ENCODE measurements around the gene SLC25A1. TPM values are rescaled to one million over a fixed set of nuclear protein-coding genes. Genes with fewer than 3 reads are reported as not detected.

SLC25A1 gene
- total RNA-seq, 1 experiment from 2014 or later: 162 TPM

DNA sequence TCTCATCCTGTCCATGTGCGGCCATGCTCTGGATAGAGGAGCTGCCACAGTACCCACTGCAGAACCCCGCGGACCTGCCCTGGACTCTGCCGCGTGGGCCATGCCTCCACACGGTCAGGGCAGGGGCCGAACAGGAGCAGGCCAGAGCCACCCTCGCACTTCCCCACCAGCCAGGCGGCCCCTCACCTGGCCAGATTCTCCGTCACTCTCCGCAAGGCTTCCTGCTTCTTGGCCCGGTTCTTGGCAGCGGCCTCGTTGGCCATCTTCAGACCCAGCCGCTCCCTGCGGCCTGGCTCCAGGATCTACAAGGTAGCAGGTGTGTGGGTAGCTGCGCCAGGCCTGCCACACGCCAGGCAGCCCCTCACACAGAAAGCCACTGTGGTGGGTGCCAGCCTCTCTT is 43.7 kb downstream of the SLC25A1 start:
- no peaks in the 10 kb centered on the region for H3K36me3 ChIP-seq (ENCODE audit: control insufficient read depth, insufficient read depth, low read length)
- no TSS peak for BruUV-seq (replicated peaks)
- ChIA-PET CTCF (no interaction called here), POLR2A (no interaction called here)
- ATAC-seq (no peak), DNase-seq (ENCODE audit: low read depth, low spot score) (no peak)
- H3K4me1 ChIP-seq (ENCODE audit: control insufficient read depth, insufficient read depth, low read length): no peaks in the 10 kb centered on the region
- intact Hi-C loops (cut with micrococcal nuclease; ENCODE audit: unreplicated experiment): no loop called here
- no peak overlapping the region for H3K4me3 ChIP-seq (ENCODE audit: low read depth in 2 of 2, low read length in 2 of 2)
- TF ChIP-seq, protein P1, sequence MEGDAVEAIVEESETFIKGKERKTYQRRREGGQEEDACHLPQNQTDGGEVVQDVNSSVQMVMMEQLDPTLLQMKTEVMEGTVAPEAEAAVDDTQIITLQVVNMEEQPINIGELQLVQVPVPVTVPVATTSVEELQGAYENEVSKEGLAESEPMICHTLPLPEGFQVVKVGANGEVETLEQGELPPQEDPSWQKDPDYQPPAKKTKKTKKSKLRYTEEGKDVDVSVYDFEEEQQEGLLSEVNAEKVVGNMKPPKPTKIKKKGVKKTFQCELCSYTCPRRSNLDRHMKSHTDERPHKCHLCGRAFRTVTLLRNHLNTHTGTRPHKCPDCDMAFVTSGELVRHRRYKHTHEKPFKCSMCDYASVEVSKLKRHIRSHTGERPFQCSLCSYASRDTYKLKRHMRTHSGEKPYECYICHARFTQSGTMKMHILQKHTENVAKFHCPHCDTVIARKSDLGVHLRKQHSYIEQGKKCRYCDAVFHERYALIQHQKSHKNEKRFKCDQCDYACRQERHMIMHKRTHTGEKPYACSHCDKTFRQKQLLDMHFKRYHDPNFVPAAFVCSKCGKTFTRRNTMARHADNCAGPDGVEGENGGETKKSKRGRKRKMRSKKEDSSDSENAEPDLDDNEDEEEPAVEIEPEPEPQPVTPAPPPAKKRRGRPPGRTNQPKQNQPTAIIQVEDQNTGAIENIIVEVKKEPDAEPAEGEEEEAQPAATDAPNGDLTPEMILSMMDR (IDR thresholded peaks at IDR 0.05): no peak
- TF ChIP-seq, protein P2, sequence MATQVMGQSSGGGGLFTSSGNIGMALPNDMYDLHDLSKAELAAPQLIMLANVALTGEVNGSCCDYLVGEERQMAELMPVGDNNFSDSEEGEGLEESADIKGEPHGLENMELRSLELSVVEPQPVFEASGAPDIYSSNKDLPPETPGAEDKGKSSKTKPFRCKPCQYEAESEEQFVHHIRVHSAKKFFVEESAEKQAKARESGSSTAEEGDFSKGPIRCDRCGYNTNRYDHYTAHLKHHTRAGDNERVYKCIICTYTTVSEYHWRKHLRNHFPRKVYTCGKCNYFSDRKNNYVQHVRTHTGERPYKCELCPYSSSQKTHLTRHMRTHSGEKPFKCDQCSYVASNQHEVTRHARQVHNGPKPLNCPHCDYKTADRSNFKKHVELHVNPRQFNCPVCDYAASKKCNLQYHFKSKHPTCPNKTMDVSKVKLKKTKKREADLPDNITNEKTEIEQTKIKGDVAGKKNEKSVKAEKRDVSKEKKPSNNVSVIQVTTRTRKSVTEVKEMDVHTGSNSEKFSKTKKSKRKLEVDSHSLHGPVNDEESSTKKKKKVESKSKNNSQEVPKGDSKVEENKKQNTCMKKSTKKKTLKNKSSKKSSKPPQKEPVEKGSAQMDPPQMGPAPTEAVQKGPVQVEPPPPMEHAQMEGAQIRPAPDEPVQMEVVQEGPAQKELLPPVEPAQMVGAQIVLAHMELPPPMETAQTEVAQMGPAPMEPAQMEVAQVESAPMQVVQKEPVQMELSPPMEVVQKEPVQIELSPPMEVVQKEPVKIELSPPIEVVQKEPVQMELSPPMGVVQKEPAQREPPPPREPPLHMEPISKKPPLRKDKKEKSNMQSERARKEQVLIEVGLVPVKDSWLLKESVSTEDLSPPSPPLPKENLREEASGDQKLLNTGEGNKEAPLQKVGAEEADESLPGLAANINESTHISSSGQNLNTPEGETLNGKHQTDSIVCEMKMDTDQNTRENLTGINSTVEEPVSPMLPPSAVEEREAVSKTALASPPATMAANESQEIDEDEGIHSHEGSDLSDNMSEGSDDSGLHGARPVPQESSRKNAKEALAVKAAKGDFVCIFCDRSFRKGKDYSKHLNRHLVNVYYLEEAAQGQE (IDR thresholded peaks at IDR 0.05; ENCODE audit: insufficient read depth in 1 of 2, low read depth in 2 of 2, low read length in 1 of 2): no peak
- TF ChIP-seq SIN3A (IDR thresholded peaks at IDR 0.05; ENCODE audit: borderline replicate concordance, insufficient read depth, low read depth, low read length) (no peak), POLR2AphosphoS5 (IDR thresholded peaks at IDR 0.05; ENCODE audit: low read depth, low read length) (no peak), TCF7L2 (IDR thresholded peaks at IDR 0.05; ENCODE audit: low read depth, low read length) (no peak)
- in situ Hi-C loops (cut with HindIII; ENCODE audit: low pct_unique_long_range_greater_than_20kb, low sequenced_read_pairs): no loop called here
- no peaks in the 10 kb centered on the region for H3K9me3 ChIP-seq (ENCODE audit: control insufficient read depth, insufficient read depth, low read depth, low read length)
- no peaks in the 10 kb centered on the region for H3K27me3 ChIP-seq (ENCODE audit: control insufficient read depth, insufficient read depth, low read length)
- no peak overlapping the region for H3K27ac ChIP-seq (ENCODE audit: low read length)

DNA sequence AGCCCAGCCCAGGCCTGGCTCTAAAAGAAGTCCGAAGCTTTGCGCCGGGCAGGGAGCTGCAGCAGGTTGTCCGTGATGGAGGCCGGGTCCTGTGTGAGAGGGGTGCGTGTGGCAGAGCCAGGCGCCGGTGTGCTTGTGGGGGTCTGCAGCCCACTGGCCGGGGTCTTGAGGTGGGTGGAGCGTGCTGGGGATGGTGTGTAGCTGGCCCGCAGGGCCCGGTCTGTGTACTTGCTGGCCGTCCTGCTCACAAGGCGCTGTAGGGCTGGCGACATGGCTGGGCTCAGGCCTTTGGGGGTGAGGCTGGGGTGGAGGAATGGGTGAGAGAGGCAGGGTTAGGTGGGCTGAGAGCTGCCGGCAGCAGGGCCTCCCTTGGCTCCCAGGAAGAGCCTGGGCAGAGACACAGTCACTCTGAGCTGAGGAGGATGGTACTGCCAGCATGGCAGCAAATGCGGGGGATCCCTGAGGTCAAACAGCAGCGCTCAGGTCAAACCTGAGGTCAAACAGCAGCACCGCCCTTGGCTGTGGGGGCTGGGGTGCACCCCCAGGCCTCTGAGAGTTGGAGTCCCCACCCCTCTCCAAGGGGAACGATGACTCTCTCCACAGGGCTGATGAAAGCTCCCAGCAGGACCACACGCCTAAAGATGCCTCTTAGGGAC is 44.2 kb downstream of the SLC25A1 start:
- in situ Hi-C loops (cut with HindIII; ENCODE audit: low pct_unique_long_range_greater_than_20kb, low sequenced_read_pairs): no loop called here

More for the DNA sequence above, 44.2 kb downstream of the SLC25A1 start:
- TF ChIP-seq TCF7L2 (IDR thresholded peaks at IDR 0.05; ENCODE audit: low read depth, low read length) (no peak), POLR2AphosphoS5 (IDR thresholded peaks at IDR 0.05; ENCODE audit: low read depth, low read length) (no peak), SIN3A (IDR thresholded peaks at IDR 0.05; ENCODE audit: borderline replicate concordance, insufficient read depth, low read depth, low read length) (no peak)
- TF ChIP-seq, protein P2 (IDR thresholded peaks at IDR 0.05; ENCODE audit: insufficient read depth in 1 of 2, low read depth in 2 of 2, low read length in 1 of 2): no peak
- TF ChIP-seq, protein P1 (IDR thresholded peaks at IDR 0.05): no peak
- ChIA-PET POLR2A (interaction anchor here (0.6 kb wide), 1 partner anchor 424 kb away, joined by 3 read pairs; no protein-coding TSS in a partner anchor), CTCF (no interaction called here)
- Histone ChIP-seq H3K9me3 (ENCODE audit: control insufficient read depth, insufficient read depth, low read depth, low read length) (no peaks in the 10 kb centered on the region), H3K36me3 (ENCODE audit: control insufficient read depth, insufficient read depth, low read length) (no peaks in the 10 kb centered on the region), H3K27ac (ENCODE audit: low read length) (no peak overlapping the region), H3K4me1 (ENCODE audit: control insufficient read depth, insufficient read depth, low read length) (no peaks in the 10 kb centered on the region), H3K4me3 (ENCODE audit: low read depth in 2 of 2, low read length in 2 of 2) (no peak overlapping the region), H3K27me3 (ENCODE audit: control insufficient read depth, insufficient read depth, low read length) (no peaks in the 10 kb centered on the region)
- no peak; the same call in 1 of the 2 replicates for ATAC-seq
- no TSS peak for BruUV-seq (replicated peaks)
- no peak for DNase-seq (ENCODE audit: low read depth, low spot score)
- intact Hi-C loops (cut with micrococcal nuclease; ENCODE audit: unreplicated experiment): no loop called here

Data from Panc1 (cell line).